ENCODE data around the gene NLRC5.
"Not testable (repeated sequence)": the region's sequence is repeated elsewhere in the genome, so short reads cannot be mapped to it uniquely, and the experiment has no call there.

The NLRC5 gene

GRCh38 chr16:57053206-57053605, 63.8 kb downstream of the NLRC5 start:
- DNase-seq, result no peak

- no peak for DNase-seq
Measured at GRCh38 chr16:57054338-57054737, 65.0 kb downstream of the NLRC5 start.

- no peak for DNase-seq
Measured at GRCh38 chr16:57054771-57055170, 65.4 kb downstream of the NLRC5 start.

GRCh38 chr16:57055671-57056070, 66.3 kb downstream of the NLRC5 start:
- DNase-seq, result no peak

GRCh38 chr16:57058291-57058861, 69.0 kb downstream of the NLRC5 start:
- no peak for DNase-seq

- no peak for DNase-seq
Measured at GRCh38 chr16:57060323-57061083, 71.1 kb downstream of the NLRC5 start.

- no peak for DNase-seq
Measured at GRCh38 chr16:57061084-57061905, 71.9 kb downstream of the NLRC5 start.

- no peak for DNase-seq
Measured at GRCh38 chr16:57062329-57062728, 73.0 kb downstream of the NLRC5 start.

GRCh38 chr16:57063189-57063588, 73.8 kb downstream of the NLRC5 start:
- DNase-seq, result not testable (repeated sequence)

GRCh38 chr16:57064995-57065394, 75.6 kb downstream of the NLRC5 start:
- no peak for DNase-seq

GRCh38 chr16:57066625-57067024, 77.3 kb downstream of the NLRC5 start:
- DNase-seq, result no peak

GRCh38 chr16:57067347-57067746, 78.0 kb downstream of the NLRC5 start:
- DNase-seq, result no peak

GRCh38 chr16:57069053-57069452, 79.7 kb downstream of the NLRC5 start:
- no peak for DNase-seq

GRCh38 chr16:57069635-57070370, 80.4 kb downstream of the NLRC5 start:
- no peak for DNase-seq

- no peak for DNase-seq
Measured at GRCh38 chr16:57070424-57070823, 81.1 kb downstream of the NLRC5 start.

- peak; percentile 45 for DNase-seq
Measured at GRCh38 chr16:57071081-57071732, 81.8 kb downstream of the NLRC5 start.

GRCh38 chr16:57071831-57072582, 82.7 kb downstream of the NLRC5 start:
- DNase-seq, result no peak

- no peak for DNase-seq
Measured at GRCh38 chr16:57072616-57073275, 83.4 kb downstream of the NLRC5 start.

- no peak for DNase-seq
Measured at GRCh38 chr16:57077714-57078113, 88.4 kb downstream of the NLRC5 start.

- no peak for DNase-seq
Measured at GRCh38 chr16:57081744-57082143, 92.4 kb downstream of the NLRC5 start.

- DNase-seq, result no peak
Measured at GRCh38 chr16:57082664-57083063, 93.3 kb downstream of the NLRC5 start.

Data from CD4-positive, alpha-beta T cell treated with Interleukin-21 for 1 hour (primary cell).